HepG2 (cell line): ENCODE measurements around the gene DLEC1. TPM values are rescaled to one million over a fixed set of nuclear protein-coding genes. Genes with fewer than 3 reads are reported as not detected.

Source experiments
- ARID2 ChIP-seq: sonication (generic); formaldehyde crosslinking; IDR thresholded peaks from 2 replicates; pipeline ENCODE4 v1.8.1; 2022; ENCODE audit warnings: mild to moderate bottlenecking, missing genetic modification reagents, borderline replicate concordance
- GATA4 ChIP-seq: sonication (generic); IDR thresholded peaks from 2 replicates; pipeline ENCODE4 v1.6.1; 2016; ENCODE audit warnings: antibody characterized with exemption, low read depth, borderline replicate concordance
- KLF15 ChIP-seq: sonication (generic); formaldehyde crosslinking; IDR thresholded peaks from 2 replicates; pipeline ENCODE4 v1.8.1; 2023; ENCODE audit warnings: borderline replicate concordance, mild to moderate bottlenecking, inconsistent platforms, missing genetic modification reagents, mixed read lengths
- MTF2 ChIP-seq: sonication (generic); formaldehyde crosslinking; IDR thresholded peaks from 2 replicates; pipeline ENCODE4 v1.5.0; 2020; ENCODE audit warnings: missing genetic modification reagents, borderline replicate concordance
- RXRA ChIP-seq: sonication (generic); formaldehyde crosslinking; IDR thresholded peaks from 2 replicates; pipeline ENCODE4 v1.5.1; 2020; ENCODE audit warnings: missing genetic modification reagents
- ZFP37 ChIP-seq: sonication (generic); formaldehyde crosslinking; IDR thresholded peaks from 2 replicates; pipeline ENCODE4 v1.4.0; 2020; ENCODE audit warnings: missing genetic modification reagents, borderline replicate concordance
- ZMYM4 ChIP-seq: sonication (generic); formaldehyde crosslinking; IDR thresholded peaks from 2 replicates; pipeline ENCODE4 v1.8.1; 2023; ENCODE audit warnings: mild to moderate bottlenecking, missing genetic modification reagents
- ZNF276 ChIP-seq: sonication (generic); formaldehyde crosslinking; IDR thresholded peaks from 2 replicates; pipeline ENCODE4 v1.4.0; 2020; ENCODE audit warnings: mild to moderate bottlenecking, low read depth, missing genetic modification reagents
- ZNF501 ChIP-seq: sonication (generic); formaldehyde crosslinking; IDR thresholded peaks from 2 replicates; pipeline ENCODE4 v1.5.1; 2020; ENCODE audit warnings: mild to moderate bottlenecking, moderate library complexity, missing genetic modification reagents
- ZNF709 ChIP-seq: sonication (generic); formaldehyde crosslinking; IDR thresholded peaks from 2 replicates; pipeline ENCODE4 v1.5.0; 2020; ENCODE audit warnings: mild to moderate bottlenecking, missing genetic modification reagents
- ZNF720 ChIP-seq: sonication (generic); formaldehyde crosslinking; IDR thresholded peaks from 2 replicates; pipeline ENCODE4 v1.4.0; 2020; ENCODE audit warnings: missing genetic modification reagents
- ZNF792 ChIP-seq: IDR thresholded peaks from 2 replicates; pipeline ENCODE4 v1.6.1; 2016
- polyA plus RNA-seq, 8 experiments: library from polyadenylated mRNA; depleted of rRNA in 3 of 8; stranded (reverse) in 7 of 8; unstranded in 1 of 8; fragments of >200 nt; fragmentation: Illumina TruSeq in 4 of 8; extraction: Trizol in 4 of 8; gene quantifications; 2 replicates each; pipeline versions ENCODE4 v1.2.1 to v1.2.3, GENCODE V29; 2011 to 2016; ENCODE audit warnings: low read depth in 4 of 8, missing spikeins in 1 of 8, mixed read lengths in 1 of 8; ENCODE audit not compliant: insufficient read depth in 1 of 8
- total RNA-seq, 5 experiments: library from RNA; depleted of rRNA; stranded (reverse); fragments of >200 nt; fragmentation: Illumina TruSeq; extraction: Trizol; gene quantifications; 2 replicates each; pipeline ENCODE4 v1.2.3, GENCODE V29; 2016; ENCODE audit warnings: low read depth in 1 of 5
- TF ChIP-seq, protein P1 (sequence below): sonication (generic); formaldehyde crosslinking; IDR thresholded peaks from 2 replicates; pipeline ENCODE4 v1.8.0; 2022; ENCODE audit warnings: missing genetic modification reagents, mild to moderate bottlenecking, moderate library complexity, borderline replicate concordance
- TF ChIP-seq, protein P2 (sequence below), 2 experiments: IDR thresholded peaks; 2 replicates each; pipeline ENCODE4 v1.6.1; 2011 to 2012; ENCODE audit warnings: low read length in 2 of 2, borderline replicate concordance in 1 of 2, low read depth in 1 of 2, mild to moderate bottlenecking in 1 of 2, moderate library complexity in 1 of 2
- TF ChIP-seq, protein P3 (sequence below), 2 experiments: sonication (generic) in 1 of 2; formaldehyde crosslinking in 1 of 2; IDR thresholded peaks; 2 replicates each; pipeline versions ENCODE4 v1.4.0 to v1.6.1; 2016 to 2020; ENCODE audit warnings: borderline replicate concordance in 1 of 2, low read depth in 1 of 2, mild to moderate bottlenecking in 1 of 2, missing genetic modification reagents in 1 of 2

DLEC1 gene
- total and polyA plus RNA-seq, 2 of the 13 experiments (the other 11 are each of a cell fraction or from before 2014, with no cell fraction given) = 0.09 TPM; not detected in 1

DNA sequence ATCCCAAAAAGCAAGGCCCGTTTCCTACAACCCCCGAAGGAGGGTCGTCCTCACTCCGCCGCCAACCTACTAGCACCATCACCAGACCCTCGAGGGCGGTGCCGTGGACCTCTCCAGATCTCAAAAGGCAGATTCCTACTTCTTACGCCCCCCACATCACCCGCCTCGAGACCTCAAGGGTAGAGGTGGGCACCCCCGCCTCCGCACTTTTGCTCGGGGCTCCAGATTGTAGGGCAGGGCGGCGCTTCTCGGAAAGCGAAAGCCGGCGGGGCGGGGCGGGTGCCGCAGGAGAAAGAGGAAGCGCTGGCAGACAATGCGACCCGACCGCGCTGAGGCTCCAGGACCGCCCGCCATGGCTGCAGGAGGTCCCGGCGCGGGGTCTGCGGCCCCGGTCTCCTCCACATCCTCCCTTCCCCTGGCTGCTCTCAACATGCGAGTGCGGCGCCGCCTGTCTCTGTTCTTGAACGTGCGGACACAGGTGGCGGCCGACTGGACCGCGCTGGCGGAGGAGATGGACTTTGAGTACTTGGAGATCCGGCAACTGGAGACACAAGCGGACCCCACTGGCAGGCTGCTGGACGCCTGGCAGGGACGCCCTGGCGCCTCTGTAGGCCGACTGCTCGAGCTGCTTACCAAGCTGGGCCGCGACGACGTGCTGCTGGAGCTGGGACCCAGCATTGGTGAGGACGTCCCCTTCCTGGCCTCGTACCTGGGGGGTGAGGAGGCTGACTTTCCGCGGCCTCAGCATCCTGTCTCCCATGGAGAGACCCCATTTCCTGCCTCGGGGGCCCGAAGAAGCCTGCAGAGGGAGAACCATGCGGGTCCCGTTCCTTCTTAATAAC is 99.6 kb downstream of the DLEC1 start, which contains the start of gene MYD88 (continued):
- TF ChIP-seq ZNF720 (CRISPR knock-in tag) (no peak), ZNF501 (CRISPR knock-in tag) (peak; percentile 82), ZNF792 (CRISPR knock-in tag) (peak; percentile 27; the same call in 1 of the 2 replicates), ARID2 (CRISPR knock-in tag) (no peak), ZMYM4 (CRISPR knock-in tag) (peak; percentile 54; the same call in 1 of the 2 replicates), ZNF709 (CRISPR knock-in tag) (no peak; the same call in 1 of the 2 replicates), MTF2 (CRISPR knock-in tag) (no peak), RXRA (CRISPR knock-in tag) (peak; percentile 31; the same call in 1 of the 2 replicates), ZFP37 (CRISPR knock-in tag) (no peak), KLF15 (no peak; the same call in 1 of the 2 replicates), GATA4 (peak; percentile 13; the same call in 1 of the 2 replicates), ZNF276 (CRISPR knock-in tag) (no peak)
- TF ChIP-seq, protein P1, sequence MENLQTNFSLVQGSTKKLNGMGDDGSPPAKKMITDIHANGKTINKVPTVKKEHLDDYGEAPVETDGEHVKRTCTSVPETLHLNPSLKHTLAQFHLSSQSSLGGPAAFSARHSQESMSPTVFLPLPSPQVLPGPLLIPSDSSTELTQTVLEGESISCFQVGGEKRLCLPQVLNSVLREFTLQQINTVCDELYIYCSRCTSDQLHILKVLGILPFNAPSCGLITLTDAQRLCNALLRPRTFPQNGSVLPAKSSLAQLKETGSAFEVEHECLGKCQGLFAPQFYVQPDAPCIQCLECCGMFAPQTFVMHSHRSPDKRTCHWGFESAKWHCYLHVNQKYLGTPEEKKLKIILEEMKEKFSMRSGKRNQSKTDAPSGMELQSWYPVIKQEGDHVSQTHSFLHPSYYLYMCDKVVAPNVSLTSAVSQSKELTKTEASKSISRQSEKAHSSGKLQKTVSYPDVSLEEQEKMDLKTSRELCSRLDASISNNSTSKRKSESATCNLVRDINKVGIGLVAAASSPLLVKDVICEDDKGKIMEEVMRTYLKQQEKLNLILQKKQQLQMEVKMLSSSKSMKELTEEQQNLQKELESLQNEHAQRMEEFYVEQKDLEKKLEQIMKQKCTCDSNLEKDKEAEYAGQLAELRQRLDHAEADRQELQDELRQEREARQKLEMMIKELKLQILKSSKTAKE = 0 out of 2 replicates have a peak, but pooled peaks have one; percentile 48
- TF ChIP-seq, protein P2, sequence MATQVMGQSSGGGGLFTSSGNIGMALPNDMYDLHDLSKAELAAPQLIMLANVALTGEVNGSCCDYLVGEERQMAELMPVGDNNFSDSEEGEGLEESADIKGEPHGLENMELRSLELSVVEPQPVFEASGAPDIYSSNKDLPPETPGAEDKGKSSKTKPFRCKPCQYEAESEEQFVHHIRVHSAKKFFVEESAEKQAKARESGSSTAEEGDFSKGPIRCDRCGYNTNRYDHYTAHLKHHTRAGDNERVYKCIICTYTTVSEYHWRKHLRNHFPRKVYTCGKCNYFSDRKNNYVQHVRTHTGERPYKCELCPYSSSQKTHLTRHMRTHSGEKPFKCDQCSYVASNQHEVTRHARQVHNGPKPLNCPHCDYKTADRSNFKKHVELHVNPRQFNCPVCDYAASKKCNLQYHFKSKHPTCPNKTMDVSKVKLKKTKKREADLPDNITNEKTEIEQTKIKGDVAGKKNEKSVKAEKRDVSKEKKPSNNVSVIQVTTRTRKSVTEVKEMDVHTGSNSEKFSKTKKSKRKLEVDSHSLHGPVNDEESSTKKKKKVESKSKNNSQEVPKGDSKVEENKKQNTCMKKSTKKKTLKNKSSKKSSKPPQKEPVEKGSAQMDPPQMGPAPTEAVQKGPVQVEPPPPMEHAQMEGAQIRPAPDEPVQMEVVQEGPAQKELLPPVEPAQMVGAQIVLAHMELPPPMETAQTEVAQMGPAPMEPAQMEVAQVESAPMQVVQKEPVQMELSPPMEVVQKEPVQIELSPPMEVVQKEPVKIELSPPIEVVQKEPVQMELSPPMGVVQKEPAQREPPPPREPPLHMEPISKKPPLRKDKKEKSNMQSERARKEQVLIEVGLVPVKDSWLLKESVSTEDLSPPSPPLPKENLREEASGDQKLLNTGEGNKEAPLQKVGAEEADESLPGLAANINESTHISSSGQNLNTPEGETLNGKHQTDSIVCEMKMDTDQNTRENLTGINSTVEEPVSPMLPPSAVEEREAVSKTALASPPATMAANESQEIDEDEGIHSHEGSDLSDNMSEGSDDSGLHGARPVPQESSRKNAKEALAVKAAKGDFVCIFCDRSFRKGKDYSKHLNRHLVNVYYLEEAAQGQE (IDR thresholded peaks at IDR 0.05; ENCODE audit: borderline replicate concordance in 1 of 2, low read depth in 1 of 2, low read length in 2 of 2) = peak in 1 of 2 experiments; percentile 27; a peak in 1 of 4 replicates
- TF ChIP-seq, protein P3, sequence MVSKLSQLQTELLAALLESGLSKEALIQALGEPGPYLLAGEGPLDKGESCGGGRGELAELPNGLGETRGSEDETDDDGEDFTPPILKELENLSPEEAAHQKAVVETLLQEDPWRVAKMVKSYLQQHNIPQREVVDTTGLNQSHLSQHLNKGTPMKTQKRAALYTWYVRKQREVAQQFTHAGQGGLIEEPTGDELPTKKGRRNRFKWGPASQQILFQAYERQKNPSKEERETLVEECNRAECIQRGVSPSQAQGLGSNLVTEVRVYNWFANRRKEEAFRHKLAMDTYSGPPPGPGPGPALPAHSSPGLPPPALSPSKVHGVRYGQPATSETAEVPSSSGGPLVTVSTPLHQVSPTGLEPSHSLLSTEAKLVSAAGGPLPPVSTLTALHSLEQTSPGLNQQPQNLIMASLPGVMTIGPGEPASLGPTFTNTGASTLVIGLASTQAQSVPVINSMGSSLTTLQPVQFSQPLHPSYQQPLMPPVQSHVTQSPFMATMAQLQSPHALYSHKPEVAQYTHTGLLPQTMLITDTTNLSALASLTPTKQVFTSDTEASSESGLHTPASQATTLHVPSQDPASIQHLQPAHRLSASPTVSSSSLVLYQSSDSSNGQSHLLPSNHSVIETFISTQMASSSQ (IDR thresholded peaks at IDR 0.05; ENCODE audit: low read depth) = no peak
- TF ChIP-seq, protein P3 (CRISPR knock-in tag; IDR thresholded peaks at IDR 0.05; ENCODE audit: borderline replicate concordance) = peak; percentile 16; the same call in 1 of the 2 replicates
